Heart right ventricle (tissue), 16 donors: ENCODE measurements around the gene CDX2. TPM values are rescaled to one million over a fixed set of nuclear protein-coding genes. Genes with fewer than 3 reads are reported as not detected.

Source experiments
- ATAC-seq, 8 donors: fragments of 200-7000 bp; cut with Tn5 transposase; one replicate each; pipeline ENCODE4 v1.9.1; 2020; ENCODE audit warnings: mild to moderate bottlenecking in 8 of 8, moderate library complexity in 8 of 8, moderate number of reproducible peaks in 1 of 8
- DNase-seq, 2 donors: peaks; one replicate each; pipeline ENCODE4 v3.0.0-alpha.2; 2020
- H3K27ac ChIP-seq, 10 donors: fragments of 200-600 bp; sonication (generic) in 2 of 10; one replicate each; pipeline versions ENCODE4 v1.5.0 to v1.8.0; 2020 to 2022; ENCODE audit warnings: mild to moderate bottlenecking in 3 of 10
- H3K27me3 ChIP-seq, 7 donors: fragments of 200-600 bp; one replicate each; pipeline ENCODE4 v1.8.0; 2021 to 2022; ENCODE audit warnings: mild to moderate bottlenecking in 2 of 7
- H3K36me3 ChIP-seq, 9 donors: fragments of 200-600 bp; sonication (generic) in 1 of 9; one replicate each; pipeline versions ENCODE4 v1.5.0 to v1.8.0; 2020 to 2022; ENCODE audit warnings: mild to moderate bottlenecking in 2 of 9
- H3K4me1 ChIP-seq, 9 donors: fragments of 200-600 bp; sonication (generic) in 1 of 9; one replicate each; pipeline versions ENCODE4 v1.5.0 to v1.8.0; 2020 to 2022; ENCODE audit warnings: mild to moderate bottlenecking in 4 of 9
- H3K4me3 ChIP-seq, 10 donors: fragments of 200-600 bp; sonication (generic) in 2 of 10; one replicate each; pipeline versions ENCODE4 v1.5.0 to v1.8.0; 2020 to 2022; ENCODE audit warnings: mild to moderate bottlenecking in 7 of 10, moderate library complexity in 2 of 10
- H3K9me3 ChIP-seq, 11 donors: fragments of 200-600 bp in 10 of 11; sonication (generic) in 2 of 11; one replicate each; pipeline versions ENCODE4 v1.5.0 to v1.8.0; 2013 to 2022; ENCODE audit warnings: mild to moderate bottlenecking in 2 of 11, control low read depth in 1 of 11, moderate library complexity in 1 of 11
- WGBS, 2 donors: extraction: QIAGEN DNeasy Blood & Tissue Kit; methylation state at CpG; one replicate each; pipeline ENCODE4 v1.1.7; 2013; ENCODE audit warnings: inconsistent platforms in 1 of 2; 5-methylcytosine and 5-hydroxymethylcytosine counted together
- intact Hi-C, 10 donors: fragments of 100-400 bp; cut with DNase I; formaldehyde crosslinking; loops; one replicate each; pipeline versions ENCODE4 v1.11.1 to v1.14.2; 2022
- polyA plus RNA-seq, 2 donors: library from polyadenylated mRNA; stranded (reverse); fragments of 200-250 nt; gene quantifications; one replicate each; pipeline ENCODE4 v1.2.3, GENCODE V29; 2013
- total RNA-seq, 10 donors: library from RNA; stranded (reverse); fragmentation: NEBNext Ultra II Directional in 3 of 10; extraction: Animal tissue kit (Norgen Biotek cat#: 25700) in 3 of 10; gene quantifications; one replicate each; pipeline versions ENCODE4 v1.2.1 to v1.2.4, GENCODE V29; 2021 to 2023
- TF ChIP-seq, protein P1 (sequence below), 9 donors: fragments of 200-600 bp; sonication (generic) in 2 of 9; IDR thresholded peaks; one replicate each; pipeline versions ENCODE4 v1.5.0 to v1.8.0; 2021 to 2022; ENCODE audit warnings: antibody characterized with exemption in 9 of 9, mild to moderate bottlenecking in 5 of 9, moderate library complexity in 1 of 9
- donor health status: Arrhythmogenic right ventricular cardiomyopathy.
- donor health status: ischemic (EF 13 %, LVEDD 7.1; RV severe dilation, severe dysfunction).
- donor health status: healthy with polysubstance abuse.
- donor health status: DM: no; HTN: yes; CAD: no.
- donor health status: DM: no; HTN: no; CAD: no.
- donor health status: ischemic (EF 25% LVEDD 6.9; RV normal size, moderate dysfunction).
- donor health status: ischemic (EF 25% LVEDD 5.7; RV mildly dilated, moderate dysfunction).
- donor health status: healthy.
- donor health status: DM: yes; HTN: yes; CAD: no.
- donor health status: Ischemic cardiomyopathy.
- donor health status: ischemic (EF 35%, LVEDD 5.7; RV mildly dilated, moderate dysfunction).
- donor health status: nonischemic (EF 11% LVEDD 7.7; RV severe dilation, severe dysfunction).
- donor health status: DM: yes; HTN: yes; CAD: no.
- donor health status: PGD.
- donor health status: ischemic (EF 29% LVEDD 5.4; RV normal size, mild dysfunction).
- donor health status: nonischemic (EF 23%, LVEDD 6.1; RV moderate dilation, normal function).

CDX2 gene
- total and polyA plus RNA-seq, 12 donors = not detected

DNA sequence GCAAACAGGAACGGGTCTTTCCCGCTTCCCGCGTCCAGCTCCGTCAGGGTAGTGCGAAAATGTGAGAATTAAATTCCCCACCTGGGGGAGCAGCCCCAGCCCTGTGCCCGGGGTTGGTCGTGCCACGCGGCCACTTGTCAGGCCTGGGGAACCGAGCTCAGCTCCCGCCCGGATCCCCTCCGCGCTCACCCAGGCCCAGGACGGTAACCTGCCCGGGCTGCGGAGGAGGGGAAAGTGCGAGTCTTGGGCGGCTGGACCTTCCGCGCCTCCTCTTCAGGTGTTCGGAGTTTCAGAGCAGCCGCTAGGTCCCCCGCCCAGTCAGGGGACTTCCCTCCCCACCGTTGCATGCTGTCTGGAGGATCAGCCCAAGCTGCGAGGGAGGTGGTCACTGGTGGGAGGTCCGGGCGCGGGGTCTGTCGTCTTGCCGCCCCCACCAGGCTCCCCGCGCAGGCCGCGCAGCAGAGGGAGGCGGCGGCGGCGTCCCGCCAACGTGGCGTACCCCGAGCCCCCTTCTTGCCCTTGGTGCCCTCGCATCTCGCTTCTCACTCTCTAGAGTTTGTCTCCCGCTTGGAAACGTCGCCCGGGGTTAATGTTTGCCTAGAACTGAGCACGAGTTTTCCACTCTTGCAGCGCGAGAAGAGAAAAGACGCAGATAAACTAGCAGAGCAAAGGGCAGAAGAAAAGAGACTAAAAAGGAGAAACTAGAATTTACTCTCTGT lies 11.3 kb upstream of the CDX2 start:
- Histone ChIP-seq H3K36me3 (no peaks in the 10 kb centered on the region), H3K4me1 (peaks cover 0 to 37% (median 26%) of the 10 kb centered on the region in 9 donors), H3K27me3 (peaks cover 64 to 99% (median 97%) of the 10 kb centered on the region in 7 donors), H3K9me3 (no peaks in the 10 kb centered on the region), H3K27ac (no peak overlapping the region), H3K4me3 (no peak overlapping the region)
- TF ChIP-seq, protein P1, sequence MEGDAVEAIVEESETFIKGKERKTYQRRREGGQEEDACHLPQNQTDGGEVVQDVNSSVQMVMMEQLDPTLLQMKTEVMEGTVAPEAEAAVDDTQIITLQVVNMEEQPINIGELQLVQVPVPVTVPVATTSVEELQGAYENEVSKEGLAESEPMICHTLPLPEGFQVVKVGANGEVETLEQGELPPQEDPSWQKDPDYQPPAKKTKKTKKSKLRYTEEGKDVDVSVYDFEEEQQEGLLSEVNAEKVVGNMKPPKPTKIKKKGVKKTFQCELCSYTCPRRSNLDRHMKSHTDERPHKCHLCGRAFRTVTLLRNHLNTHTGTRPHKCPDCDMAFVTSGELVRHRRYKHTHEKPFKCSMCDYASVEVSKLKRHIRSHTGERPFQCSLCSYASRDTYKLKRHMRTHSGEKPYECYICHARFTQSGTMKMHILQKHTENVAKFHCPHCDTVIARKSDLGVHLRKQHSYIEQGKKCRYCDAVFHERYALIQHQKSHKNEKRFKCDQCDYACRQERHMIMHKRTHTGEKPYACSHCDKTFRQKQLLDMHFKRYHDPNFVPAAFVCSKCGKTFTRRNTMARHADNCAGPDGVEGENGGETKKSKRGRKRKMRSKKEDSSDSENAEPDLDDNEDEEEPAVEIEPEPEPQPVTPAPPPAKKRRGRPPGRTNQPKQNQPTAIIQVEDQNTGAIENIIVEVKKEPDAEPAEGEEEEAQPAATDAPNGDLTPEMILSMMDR (IDR thresholded peaks at IDR 0.05) = no peak
- DNase-seq = no peak
- intact Hi-C loops = loop anchor here in 9 of 10 donors (5.0 to 10.0 kb wide), 9 partner anchors 146 to 1036 kb away; no protein-coding TSS in a partner anchor
- WGBS, 2 donors = 2 to 3% methylated on average over 54 of the region's 54 CpGs
- no peak for ATAC-seq

- WGBS, 2 donors = 6 to 7% methylated on average over 15 of the region's 15 CpGs
- Histone ChIP-seq H3K4me1 (peaks cover 0 to 38% (median 26%) of the 10 kb centered on the region in 9 donors), H3K36me3 (no peaks in the 10 kb centered on the region), H3K4me3 (no peak overlapping the region), H3K9me3 (no peaks in the 10 kb centered on the region), H3K27me3 (peaks cover 67 to 99% (median 97%) of the 10 kb centered on the region in 7 donors), H3K27ac (no peak overlapping the region)
- DNase-seq (no peak), ATAC-seq (no peak)
- TF ChIP-seq, protein P1 (IDR thresholded peaks at IDR 0.05) = no peak
- intact Hi-C loops = loop anchor here in 9 of 10 donors (5.0 to 10.0 kb wide), 9 partner anchors 145 to 1035 kb away; no protein-coding TSS in a partner anchor
These were observed 10.7 kb upstream of the CDX2 start for GRCh38 chr13:27979765-27980279.

GRCh38 chr13:27979001-27979643 lies 10.0 kb upstream of the CDX2 start:
- no peaks in the 10 kb centered on the region for H3K9me3 ChIP-seq
- H3K27me3 ChIP-seq = peaks cover 71 to 100% (median 100%) of the 10 kb centered on the region in 7 donors
- WGBS, 2 donors = 3 to 5% methylated on average over 15 of the region's 15 CpGs
- peaks cover 0 to 38% (median 26%) of the 10 kb centered on the region in 9 donors for H3K4me1 ChIP-seq
- intact Hi-C loops = no loop called here
- TF ChIP-seq, protein P1 (IDR thresholded peaks at IDR 0.05) = no peak
- H3K4me3 ChIP-seq = no peak overlapping the region
- no peaks in the 10 kb centered on the region for H3K36me3 ChIP-seq
- ATAC-seq (no peak), DNase-seq (no peak)
- no peak overlapping the region for H3K27ac ChIP-seq

DNA sequence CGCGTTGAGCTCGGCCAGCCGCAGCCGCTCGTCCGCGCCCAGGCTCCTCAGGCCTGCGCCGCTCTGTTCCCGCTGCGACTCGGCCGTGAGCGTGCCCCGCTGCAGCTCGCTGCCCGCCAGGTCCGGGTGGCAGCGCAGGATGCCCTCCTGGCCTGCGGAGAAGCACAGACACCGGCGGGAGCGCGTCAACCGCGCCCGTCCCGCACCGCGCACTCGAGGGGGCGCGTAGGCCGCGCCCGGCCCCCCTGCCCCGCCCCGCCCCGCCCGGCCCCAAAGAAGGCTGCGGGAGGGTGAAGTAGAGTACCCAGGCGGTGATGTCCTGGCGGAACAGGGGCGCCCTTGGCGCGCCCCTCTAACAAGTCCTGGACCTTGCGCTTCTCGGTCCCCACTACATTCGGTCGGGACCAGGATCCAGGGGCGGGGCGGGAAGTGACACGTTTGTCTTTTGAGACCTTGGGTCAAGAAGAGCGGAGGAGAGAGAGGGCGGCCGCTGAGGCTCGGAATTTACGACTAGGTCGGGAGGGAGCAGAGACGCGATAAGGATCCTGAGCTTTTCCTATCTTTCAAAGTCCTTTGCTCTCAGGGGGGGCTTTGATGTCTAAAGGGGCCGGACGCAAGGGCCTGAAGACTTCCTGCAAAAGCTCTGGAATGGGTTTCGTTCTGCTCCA lies 9.3 kb upstream of the CDX2 start:
- WGBS, 2 donors = 1 to 2% methylated on average over 62 to 65 of the region's 65 CpGs

More for the DNA sequence above, 9.3 kb upstream of the CDX2 start:
- intact Hi-C loops = no loop called here
- no peak for DNase-seq
- Histone ChIP-seq H3K4me1 (peaks cover 0 to 38% (median 26%) of the 10 kb centered on the region in 9 donors), H3K4me3 (peak overlapping the region in 2 of 10 donors; percentile 7 to 11), H3K36me3 (no peaks in the 10 kb centered on the region), H3K9me3 (no peaks in the 10 kb centered on the region), H3K27ac (no peak overlapping the region), H3K27me3 (peaks cover 71 to 100% (median 100%) of the 10 kb centered on the region in 7 donors)
- no peak for ATAC-seq
- TF ChIP-seq, protein P1 (IDR thresholded peaks at IDR 0.05) = no peak
